Prostate gland (tissue), 2 donors: ENCODE results near the gene HOXA13.

Experiments used
- POLR2A ChIP-seq: fragments of 450-650 bp; IDR thresholded peaks from one replicate; pipeline ENCODE4 v1.6.1; 2016; ENCODE audit warnings: antibody characterized with exemption, mild to moderate bottlenecking
- TF ChIP-seq, protein P1 (sequence below), 4 experiments: fragments of 200-600 bp in 2 of 4; fragments of 450-650 bp in 2 of 4; sonication (generic) in 2 of 4; IDR thresholded peaks; 1 replicate in 3 of 4; 2 replicates in 1 of 4; pipeline ENCODE4 v1.5.1; 2016 to 2019; ENCODE audit warnings: antibody characterized with exemption in 4 of 4, mild to moderate bottlenecking in 2 of 4, moderate library complexity in 2 of 4

DNA sequence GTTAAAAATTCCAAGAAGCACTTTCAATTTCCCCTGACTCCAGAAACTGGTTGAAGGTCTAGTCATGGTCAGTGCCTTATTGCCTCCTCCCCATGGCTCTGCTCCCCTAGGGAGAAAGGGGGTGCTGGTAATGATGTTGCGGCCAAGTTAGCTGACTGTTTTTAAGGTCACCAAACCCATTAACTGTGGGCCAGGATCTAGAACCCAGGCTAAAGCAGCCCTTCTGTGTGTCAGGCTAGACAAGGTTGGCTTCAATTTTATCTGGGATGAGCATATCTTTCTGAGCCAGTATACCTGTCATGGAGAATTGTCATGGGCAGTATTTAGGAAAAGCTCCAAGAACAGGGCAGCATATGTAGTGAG lies 11.2 kb upstream of the HOXA13 start:
- no peak for TF ChIP-seq POLR2A
- TF ChIP-seq, protein P1, sequence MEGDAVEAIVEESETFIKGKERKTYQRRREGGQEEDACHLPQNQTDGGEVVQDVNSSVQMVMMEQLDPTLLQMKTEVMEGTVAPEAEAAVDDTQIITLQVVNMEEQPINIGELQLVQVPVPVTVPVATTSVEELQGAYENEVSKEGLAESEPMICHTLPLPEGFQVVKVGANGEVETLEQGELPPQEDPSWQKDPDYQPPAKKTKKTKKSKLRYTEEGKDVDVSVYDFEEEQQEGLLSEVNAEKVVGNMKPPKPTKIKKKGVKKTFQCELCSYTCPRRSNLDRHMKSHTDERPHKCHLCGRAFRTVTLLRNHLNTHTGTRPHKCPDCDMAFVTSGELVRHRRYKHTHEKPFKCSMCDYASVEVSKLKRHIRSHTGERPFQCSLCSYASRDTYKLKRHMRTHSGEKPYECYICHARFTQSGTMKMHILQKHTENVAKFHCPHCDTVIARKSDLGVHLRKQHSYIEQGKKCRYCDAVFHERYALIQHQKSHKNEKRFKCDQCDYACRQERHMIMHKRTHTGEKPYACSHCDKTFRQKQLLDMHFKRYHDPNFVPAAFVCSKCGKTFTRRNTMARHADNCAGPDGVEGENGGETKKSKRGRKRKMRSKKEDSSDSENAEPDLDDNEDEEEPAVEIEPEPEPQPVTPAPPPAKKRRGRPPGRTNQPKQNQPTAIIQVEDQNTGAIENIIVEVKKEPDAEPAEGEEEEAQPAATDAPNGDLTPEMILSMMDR (IDR thresholded peaks at IDR 0.05) = no peak
